NB4 (cell line): ENCODE measurements around the gene MICALL1.

Experiments
- POLR2A ChIP-seq: IDR thresholded peaks from 2 replicates; pipeline ENCODE4 v1.6.1; 2011; ENCODE audit warnings: mild to moderate bottlenecking; ENCODE audit not compliant: insufficient read length; ENCODE audit errors: extremely low read depth
- TF ChIP-seq, protein P1 (sequence below): IDR thresholded peaks from one replicate; pipeline ENCODE4 v1.5.1; 2012; ENCODE audit warnings: low read depth, low read length
- TF ChIP-seq, protein P2 (sequence below): IDR thresholded peaks from 2 replicates; pipeline ENCODE4 v1.6.1; 2011; ENCODE audit warnings: low read depth, low read length

DNA sequence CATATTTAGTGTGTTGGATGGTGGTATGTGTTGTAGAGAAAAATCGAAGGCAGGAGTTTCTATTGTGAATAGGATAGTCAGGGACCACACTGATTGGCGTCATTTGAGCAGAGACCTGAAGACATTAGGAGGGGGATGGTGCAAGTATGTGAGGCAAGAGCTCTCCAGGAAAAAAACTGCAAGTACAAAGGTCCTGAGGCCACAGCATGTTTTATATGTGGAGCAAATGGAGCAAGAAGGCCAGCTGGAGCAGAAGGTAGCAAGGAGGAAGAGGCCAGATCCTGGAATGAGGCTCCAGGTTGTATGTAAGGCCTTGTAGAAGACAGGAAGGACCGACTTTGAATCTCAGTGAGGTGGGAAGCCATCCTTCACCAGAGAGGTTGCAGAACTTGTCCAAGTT lies 14.2 kb upstream of the MICALL1 start:
- TF ChIP-seq, protein P1, sequence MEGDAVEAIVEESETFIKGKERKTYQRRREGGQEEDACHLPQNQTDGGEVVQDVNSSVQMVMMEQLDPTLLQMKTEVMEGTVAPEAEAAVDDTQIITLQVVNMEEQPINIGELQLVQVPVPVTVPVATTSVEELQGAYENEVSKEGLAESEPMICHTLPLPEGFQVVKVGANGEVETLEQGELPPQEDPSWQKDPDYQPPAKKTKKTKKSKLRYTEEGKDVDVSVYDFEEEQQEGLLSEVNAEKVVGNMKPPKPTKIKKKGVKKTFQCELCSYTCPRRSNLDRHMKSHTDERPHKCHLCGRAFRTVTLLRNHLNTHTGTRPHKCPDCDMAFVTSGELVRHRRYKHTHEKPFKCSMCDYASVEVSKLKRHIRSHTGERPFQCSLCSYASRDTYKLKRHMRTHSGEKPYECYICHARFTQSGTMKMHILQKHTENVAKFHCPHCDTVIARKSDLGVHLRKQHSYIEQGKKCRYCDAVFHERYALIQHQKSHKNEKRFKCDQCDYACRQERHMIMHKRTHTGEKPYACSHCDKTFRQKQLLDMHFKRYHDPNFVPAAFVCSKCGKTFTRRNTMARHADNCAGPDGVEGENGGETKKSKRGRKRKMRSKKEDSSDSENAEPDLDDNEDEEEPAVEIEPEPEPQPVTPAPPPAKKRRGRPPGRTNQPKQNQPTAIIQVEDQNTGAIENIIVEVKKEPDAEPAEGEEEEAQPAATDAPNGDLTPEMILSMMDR: no peak
- no peak for TF ChIP-seq POLR2A
- TF ChIP-seq, protein P2, sequence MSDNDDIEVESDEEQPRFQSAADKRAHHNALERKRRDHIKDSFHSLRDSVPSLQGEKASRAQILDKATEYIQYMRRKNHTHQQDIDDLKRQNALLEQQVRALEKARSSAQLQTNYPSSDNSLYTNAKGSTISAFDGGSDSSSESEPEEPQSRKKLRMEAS: no peak
